ENCODE results near the gene UGT1A7. TPM values are rescaled to one million over a fixed set of nuclear protein-coding genes. Genes with fewer than 3 reads are reported as not detected.

UGT1A7 gene
- total RNA-seq, 1 donor from 2014 or later: 0.19 TPM

- Mint-ChIP-seq H3K36me3 (no peaks in the 10 kb centered on the region), H3K9me3 (no peaks in the 10 kb centered on the region), H3K4me3 (no peak overlapping the region), H3K4me1 (ENCODE audit: unreplicated experiment) (no peaks in the 10 kb centered on the region), H3K27me3 (peaks cover 13% of the 10 kb centered on the region), H3K27ac (no peak overlapping the region)
- DNase-seq (ENCODE audit: extremely low spot score, unreplicated experiment): no peak
- no peak for TF ChIP-seq CTCF (conservative IDR thresholded peaks at IDR 0.05)
Measured at GRCh38 chr2:233673896-233674295, 7.8 kb upstream of the UGT1A7 start.

- no peak overlapping the region for H3K4me3 Mint-ChIP-seq
- H3K9me3 Mint-ChIP-seq: no peaks in the 10 kb centered on the region
- no peak for DNase-seq (ENCODE audit: extremely low spot score, unreplicated experiment)
- no peak overlapping the region for H3K27ac Mint-ChIP-seq
- peaks cover 13% of the 10 kb centered on the region for H3K27me3 Mint-ChIP-seq
- no peak for TF ChIP-seq CTCF (conservative IDR thresholded peaks at IDR 0.05)
- H3K36me3 Mint-ChIP-seq: no peaks in the 10 kb centered on the region
- H3K4me1 Mint-ChIP-seq (ENCODE audit: unreplicated experiment): no peaks in the 10 kb centered on the region
Measured at GRCh38 chr2:233674314-233674713, 7.4 kb upstream of the UGT1A7 start.

- no peak overlapping the region for H3K4me3 Mint-ChIP-seq
- no peaks in the 10 kb centered on the region for H3K9me3 Mint-ChIP-seq
- H3K27me3 Mint-ChIP-seq: peaks cover 17% of the 10 kb centered on the region
- H3K4me1 Mint-ChIP-seq (ENCODE audit: unreplicated experiment): no peaks in the 10 kb centered on the region
- H3K27ac Mint-ChIP-seq: no peak overlapping the region
- DNase-seq (ENCODE audit: extremely low spot score, unreplicated experiment): no peak
- TF ChIP-seq CTCF (conservative IDR thresholded peaks at IDR 0.05): peak; percentile 36
- no peaks in the 10 kb centered on the region for H3K36me3 Mint-ChIP-seq
Measured at GRCh38 chr2:233674995-233675394, 6.7 kb upstream of the UGT1A7 start.

GRCh38 chr2:233676046-233676445 is 5.7 kb upstream of the UGT1A7 start:
- Mint-ChIP-seq H3K4me3 (no peak overlapping the region), H3K9me3 (no peaks in the 10 kb centered on the region), H3K27ac (no peak overlapping the region), H3K36me3 (no peaks in the 10 kb centered on the region), H3K27me3 (peaks cover 18% of the 10 kb centered on the region), H3K4me1 (ENCODE audit: unreplicated experiment) (no peaks in the 10 kb centered on the region)
- TF ChIP-seq CTCF (conservative IDR thresholded peaks at IDR 0.05): no peak
- DNase-seq (ENCODE audit: extremely low spot score, unreplicated experiment): no peak

- Mint-ChIP-seq H3K36me3 (no peaks in the 10 kb centered on the region), H3K27ac (no peak overlapping the region), H3K27me3 (peaks cover 15% of the 10 kb centered on the region), H3K9me3 (no peaks in the 10 kb centered on the region), H3K4me3 (no peak overlapping the region), H3K4me1 (ENCODE audit: unreplicated experiment) (no peaks in the 10 kb centered on the region)
- TF ChIP-seq CTCF (conservative IDR thresholded peaks at IDR 0.05): no peak
- DNase-seq (ENCODE audit: extremely low spot score, unreplicated experiment): no peak
Measured at GRCh38 chr2:233679196-233679595, 2.5 kb upstream of the UGT1A7 start.
